Measurements from ENCODE around the gene TBL1XR1.
"Not testable (repeated sequence)": the region's sequence is repeated elsewhere in the genome, so short reads cannot be mapped to it uniquely, and the experiment has no call there.

The TBL1XR1 gene

DNA sequence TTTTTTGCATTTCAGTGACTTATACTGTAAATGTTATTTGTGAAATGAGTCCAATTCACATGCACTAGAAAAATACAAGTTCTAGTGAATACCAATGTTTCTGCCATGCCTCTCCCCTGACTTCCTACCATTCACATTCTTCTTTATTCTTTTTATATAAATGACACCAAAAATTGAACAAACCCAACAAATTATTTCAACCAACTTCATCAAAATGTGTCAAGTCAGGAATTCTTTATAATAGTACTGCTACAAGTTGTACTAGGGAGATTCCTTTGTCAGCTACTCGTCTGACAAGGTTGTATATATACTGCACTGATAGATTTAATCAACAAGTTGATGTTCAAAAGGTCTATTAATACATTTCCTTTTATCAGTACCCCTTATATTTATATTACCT lies 3.0 kb downstream of the TBL1XR1 start:
- Histone ChIP-seq H3K27me3 (ENCODE audit: low read length) (no peaks in the 10 kb centered on the region), H3K36me3 (ENCODE audit: low read length) (peaks cover 20% of the 10 kb centered on the region), H3F3A (ENCODE audit: insufficient read depth) (peaks cover 60% of the 10 kb centered on the region), H2AFZ (ENCODE audit: low read depth, low read length, severe bottlenecking) (no peak overlapping the region), H3K27ac (ENCODE audit: low read depth, low read length) (peak overlapping the region; percentile 100), H3K9me3 (ENCODE audit: insufficient read depth, low read length) (no peaks in the 10 kb centered on the region), H3K9ac (ENCODE audit: low read length) (peak overlapping the region; percentile 98), H3K4me2 (ENCODE audit: low read depth, low read length, poor library complexity, severe bottlenecking) (peak overlapping the region; percentile 95), H3K4me3 (ENCODE audit: insufficient read depth, low read length, poor library complexity, severe bottlenecking) (peak overlapping the region; percentile 97), H4K20me1 (ENCODE audit: low read depth, low read length) (0 out of 2 replicates have a peak, but pooled peaks cover 6% of the 10 kb centered on the region), H3K9me2 (replicated peaks; ENCODE audit: insufficient read depth, low read length) (no peaks in the 10 kb centered on the region), H3K79me2 (ENCODE audit: insufficient read depth, low read length) (peaks cover 85% of the 10 kb centered on the region)
- no peak for TF ChIP-seq EZH2phosphoT487 (conservative IDR thresholded peaks at IDR 0.05; ENCODE audit: low read length)
- TF ChIP-seq, protein P1, sequence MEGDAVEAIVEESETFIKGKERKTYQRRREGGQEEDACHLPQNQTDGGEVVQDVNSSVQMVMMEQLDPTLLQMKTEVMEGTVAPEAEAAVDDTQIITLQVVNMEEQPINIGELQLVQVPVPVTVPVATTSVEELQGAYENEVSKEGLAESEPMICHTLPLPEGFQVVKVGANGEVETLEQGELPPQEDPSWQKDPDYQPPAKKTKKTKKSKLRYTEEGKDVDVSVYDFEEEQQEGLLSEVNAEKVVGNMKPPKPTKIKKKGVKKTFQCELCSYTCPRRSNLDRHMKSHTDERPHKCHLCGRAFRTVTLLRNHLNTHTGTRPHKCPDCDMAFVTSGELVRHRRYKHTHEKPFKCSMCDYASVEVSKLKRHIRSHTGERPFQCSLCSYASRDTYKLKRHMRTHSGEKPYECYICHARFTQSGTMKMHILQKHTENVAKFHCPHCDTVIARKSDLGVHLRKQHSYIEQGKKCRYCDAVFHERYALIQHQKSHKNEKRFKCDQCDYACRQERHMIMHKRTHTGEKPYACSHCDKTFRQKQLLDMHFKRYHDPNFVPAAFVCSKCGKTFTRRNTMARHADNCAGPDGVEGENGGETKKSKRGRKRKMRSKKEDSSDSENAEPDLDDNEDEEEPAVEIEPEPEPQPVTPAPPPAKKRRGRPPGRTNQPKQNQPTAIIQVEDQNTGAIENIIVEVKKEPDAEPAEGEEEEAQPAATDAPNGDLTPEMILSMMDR (IDR thresholded peaks at IDR 0.05; ENCODE audit: insufficient read depth, low read length, poor library complexity, severe bottlenecking) = no peak

DNA sequence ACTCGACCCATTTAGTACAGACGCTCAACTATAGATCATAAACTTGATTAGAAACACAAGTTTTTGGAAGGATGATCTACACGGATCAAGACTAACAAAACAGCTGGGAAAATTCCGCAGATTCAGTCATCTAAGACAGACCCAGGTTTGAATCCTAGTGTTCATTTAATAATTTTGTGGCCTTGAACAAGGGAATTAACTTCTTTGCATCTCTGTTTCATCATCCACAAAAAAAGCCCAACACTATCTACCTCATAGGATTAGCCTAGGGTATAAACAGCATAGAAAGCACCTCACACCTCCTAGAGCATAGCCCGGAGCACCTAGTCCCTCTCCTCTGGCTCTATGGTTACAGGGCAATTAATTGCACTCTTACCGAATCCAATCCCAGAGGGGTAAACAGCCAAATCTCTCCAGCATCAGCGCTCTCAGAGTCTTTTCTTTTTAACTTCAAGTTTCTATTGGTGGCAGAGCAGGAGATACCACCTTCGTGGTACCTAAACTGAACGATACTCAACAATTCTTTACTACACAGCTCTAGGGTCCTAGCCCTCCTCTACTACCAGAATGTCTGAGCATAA lies 3.5 kb downstream of the TBL1XR1 start:
- TF ChIP-seq, protein P1 (IDR thresholded peaks at IDR 0.05; ENCODE audit: insufficient read depth, low read length, poor library complexity, severe bottlenecking) = no peak
- no peak for TF ChIP-seq EZH2phosphoT487 (conservative IDR thresholded peaks at IDR 0.05; ENCODE audit: low read length)
- Histone ChIP-seq H3K36me3 (ENCODE audit: low read length) (peaks cover 20% of the 10 kb centered on the region), H3F3A (ENCODE audit: insufficient read depth) (peaks cover 55% of the 10 kb centered on the region), H2AFZ (ENCODE audit: low read depth, low read length, severe bottlenecking) (no peak overlapping the region), H3K27ac (ENCODE audit: low read depth, low read length) (peak overlapping the region; percentile 100), H3K4me3 (ENCODE audit: insufficient read depth, low read length, poor library complexity, severe bottlenecking) (peak overlapping the region; percentile 97), H4K20me1 (ENCODE audit: low read depth, low read length) (0 out of 2 replicates have a peak, but pooled peaks cover 6% of the 10 kb centered on the region), H3K4me2 (ENCODE audit: low read depth, low read length, poor library complexity, severe bottlenecking) (peak overlapping the region; percentile 95), H3K27me3 (ENCODE audit: low read length) (no peaks in the 10 kb centered on the region), H3K9me2 (replicated peaks; ENCODE audit: insufficient read depth, low read length) (no peaks in the 10 kb centered on the region), H3K9ac (ENCODE audit: low read length) (peak overlapping the region; percentile 98), H3K79me2 (ENCODE audit: insufficient read depth, low read length) (peaks cover 85% of the 10 kb centered on the region), H3K9me3 (ENCODE audit: insufficient read depth, low read length) (no peaks in the 10 kb centered on the region)

DNA sequence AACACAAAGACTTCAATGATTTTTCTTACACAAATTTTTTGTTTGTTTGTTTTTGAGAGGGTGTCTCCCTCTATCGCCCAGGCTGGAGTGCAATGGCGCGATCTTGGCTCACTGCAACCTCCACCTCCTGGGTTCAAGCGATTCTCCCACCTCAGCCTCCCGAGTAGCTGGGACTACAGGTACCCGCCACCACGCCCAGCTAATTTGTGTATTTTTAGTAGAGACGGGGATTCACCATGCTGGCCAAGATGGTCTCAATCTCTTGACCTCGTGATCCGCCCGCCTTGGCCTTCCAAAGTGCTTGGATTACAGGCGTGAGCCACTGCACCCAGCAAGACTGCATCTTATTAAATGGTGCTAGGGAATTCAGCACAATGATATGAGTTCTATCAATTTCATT lies 4.0 kb downstream of the TBL1XR1 start:
- not testable (repeated sequence) for H2AFZ ChIP-seq (ENCODE audit: low read depth, low read length, severe bottlenecking); H3K9me2 ChIP-seq (replicated peaks; ENCODE audit: insufficient read depth, low read length); H4K20me1 ChIP-seq (ENCODE audit: low read depth, low read length); H3K27me3 ChIP-seq (ENCODE audit: low read length); H3K9me3 ChIP-seq (ENCODE audit: insufficient read depth, low read length)
- Histone ChIP-seq H3K36me3 (ENCODE audit: low read length) (peaks cover 20% of the 10 kb centered on the region), H3F3A (ENCODE audit: insufficient read depth) (peaks cover 54% of the 10 kb centered on the region), H3K9ac (ENCODE audit: low read length) (peak overlapping the region; percentile 98), H3K79me2 (ENCODE audit: insufficient read depth, low read length) (peaks cover 87% of the 10 kb centered on the region), H3K4me2 (ENCODE audit: low read depth, low read length, poor library complexity, severe bottlenecking) (peak overlapping the region; percentile 95), H3K4me3 (ENCODE audit: insufficient read depth, low read length, poor library complexity, severe bottlenecking) (peak overlapping the region; percentile 97), H3K27ac (ENCODE audit: low read depth, low read length) (peak overlapping the region; percentile 100)
